Right lobe of liver (tissue), 4 donors: ENCODE results near the gene KAZN.

Experiments used
- POLR2A ChIP-seq: fragments of 450-650 bp; IDR thresholded peaks from one replicate; pipeline ENCODE4 v1.6.1; 2017; ENCODE audit warnings: antibody characterized with exemption, mild to moderate bottlenecking
- TF ChIP-seq, protein P1 (sequence below), 4 donors: fragments of 200-600 bp in 3 of 4; fragments of 450-650 bp in 1 of 4; IDR thresholded peaks; one replicate each; pipeline versions ENCODE4 v1.5.1 to v1.8.0; 2016 to 2022; ENCODE audit warnings: antibody characterized with exemption in 4 of 4, mild to moderate bottlenecking in 2 of 4
- donor health status: DM: no; HTN: no; CAD: no.
- donor health status: DM: no; HTN: no; CAD: no.
- donor health status: DM: no; HTN: yes; CAD: no.

DNA sequence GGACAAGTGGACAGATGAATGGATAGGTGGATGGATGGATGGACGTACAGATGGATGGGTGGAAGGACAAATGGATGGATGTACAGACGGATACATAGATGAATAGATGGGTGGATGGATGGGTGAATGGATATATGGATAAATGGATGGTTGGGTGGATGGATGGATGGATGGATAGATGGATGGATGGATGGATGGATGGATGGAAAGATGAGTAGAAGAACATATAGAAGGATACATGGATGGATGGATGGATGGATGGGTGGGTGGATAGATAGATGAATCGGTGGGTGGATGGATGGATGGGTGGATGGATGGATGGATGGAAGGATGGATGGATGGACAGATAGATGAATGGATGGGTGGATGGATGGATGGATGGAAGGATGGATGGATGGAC, 274.3 kb downstream of the KAZN start:
- TF ChIP-seq, protein P1, sequence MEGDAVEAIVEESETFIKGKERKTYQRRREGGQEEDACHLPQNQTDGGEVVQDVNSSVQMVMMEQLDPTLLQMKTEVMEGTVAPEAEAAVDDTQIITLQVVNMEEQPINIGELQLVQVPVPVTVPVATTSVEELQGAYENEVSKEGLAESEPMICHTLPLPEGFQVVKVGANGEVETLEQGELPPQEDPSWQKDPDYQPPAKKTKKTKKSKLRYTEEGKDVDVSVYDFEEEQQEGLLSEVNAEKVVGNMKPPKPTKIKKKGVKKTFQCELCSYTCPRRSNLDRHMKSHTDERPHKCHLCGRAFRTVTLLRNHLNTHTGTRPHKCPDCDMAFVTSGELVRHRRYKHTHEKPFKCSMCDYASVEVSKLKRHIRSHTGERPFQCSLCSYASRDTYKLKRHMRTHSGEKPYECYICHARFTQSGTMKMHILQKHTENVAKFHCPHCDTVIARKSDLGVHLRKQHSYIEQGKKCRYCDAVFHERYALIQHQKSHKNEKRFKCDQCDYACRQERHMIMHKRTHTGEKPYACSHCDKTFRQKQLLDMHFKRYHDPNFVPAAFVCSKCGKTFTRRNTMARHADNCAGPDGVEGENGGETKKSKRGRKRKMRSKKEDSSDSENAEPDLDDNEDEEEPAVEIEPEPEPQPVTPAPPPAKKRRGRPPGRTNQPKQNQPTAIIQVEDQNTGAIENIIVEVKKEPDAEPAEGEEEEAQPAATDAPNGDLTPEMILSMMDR (IDR thresholded peaks at IDR 0.05): no peak
- no peak for TF ChIP-seq POLR2A
